CD4-positive, alpha-beta T cell treated with Interleukin-4 for 4 hours (primary cell): Measurements from ENCODE around the gene COL17A1.

Source experiments
- DNase-seq: peaks from one replicate; pipeline ENCODE4 v3.0.0-alpha.2; 2020

The COL17A1 gene

GRCh38 chr10:104029521-104029860, 56.2 kb downstream of the COL17A1 start:
- no peak for DNase-seq

- no peak for DNase-seq
Measured at GRCh38 chr10:104028823-104029520, 56.7 kb downstream of the COL17A1 start.

DNA sequence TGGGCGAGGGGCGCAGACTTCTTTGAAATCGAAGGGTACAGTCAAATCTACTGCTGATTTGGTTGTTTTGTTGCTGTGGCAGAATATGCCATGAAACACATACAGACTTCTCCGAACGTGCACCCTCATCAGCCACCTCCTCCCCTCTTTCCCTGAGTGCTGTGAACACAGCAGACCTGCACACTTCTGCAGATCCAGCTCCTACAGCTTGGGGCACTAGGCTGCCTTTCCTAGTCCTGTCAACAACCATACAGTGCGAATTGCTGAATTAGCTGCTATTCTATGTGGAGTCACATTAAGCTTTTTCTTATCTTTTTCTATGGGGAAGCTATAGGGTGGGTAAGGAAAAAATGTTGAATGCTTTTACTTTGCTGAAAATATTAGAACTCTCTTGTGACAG, 57.5 kb downstream of the COL17A1 start:
- DNase-seq, result peak; percentile 3

DNA sequence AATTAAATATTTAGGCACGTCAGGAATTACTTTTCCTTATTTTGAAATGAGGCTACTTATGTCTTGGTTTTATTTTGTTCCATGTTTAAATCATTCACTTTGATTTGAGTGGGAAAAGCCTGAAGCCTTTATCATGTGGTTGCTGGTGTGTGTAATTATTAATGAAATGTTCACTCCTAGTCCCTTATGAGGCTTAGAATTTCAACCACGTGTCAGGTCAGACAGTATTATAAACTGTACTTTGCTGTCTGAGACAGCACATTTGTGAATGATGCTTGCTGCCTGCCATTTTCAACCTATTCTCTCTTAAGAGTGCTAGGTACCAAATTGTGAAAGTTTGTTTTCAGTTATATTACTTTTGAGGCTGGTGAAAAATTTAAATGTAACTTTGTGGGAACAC, 58.9 kb downstream of the COL17A1 start:
- no peak for DNase-seq

DNA sequence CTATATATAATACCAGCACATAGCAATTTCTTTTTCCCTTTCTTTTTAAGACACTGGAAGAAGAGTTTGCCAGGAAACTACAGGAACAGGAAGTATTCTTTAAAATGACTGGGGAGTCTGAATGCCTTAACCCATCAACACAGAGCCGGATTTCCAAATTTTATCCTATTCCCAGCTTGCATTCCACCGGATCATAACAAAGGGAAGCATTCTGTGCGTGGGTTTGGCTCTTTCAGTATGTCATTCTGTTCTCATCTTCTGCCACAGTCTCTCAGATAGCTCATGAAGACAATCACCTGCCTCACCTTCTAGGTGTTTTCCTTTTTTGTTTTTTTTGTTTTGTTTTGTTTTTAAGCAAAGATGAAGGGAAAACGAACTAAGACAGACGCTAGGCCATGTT, 60.2 kb downstream of the COL17A1 start:
- DNase-seq, result no peak

DNA sequence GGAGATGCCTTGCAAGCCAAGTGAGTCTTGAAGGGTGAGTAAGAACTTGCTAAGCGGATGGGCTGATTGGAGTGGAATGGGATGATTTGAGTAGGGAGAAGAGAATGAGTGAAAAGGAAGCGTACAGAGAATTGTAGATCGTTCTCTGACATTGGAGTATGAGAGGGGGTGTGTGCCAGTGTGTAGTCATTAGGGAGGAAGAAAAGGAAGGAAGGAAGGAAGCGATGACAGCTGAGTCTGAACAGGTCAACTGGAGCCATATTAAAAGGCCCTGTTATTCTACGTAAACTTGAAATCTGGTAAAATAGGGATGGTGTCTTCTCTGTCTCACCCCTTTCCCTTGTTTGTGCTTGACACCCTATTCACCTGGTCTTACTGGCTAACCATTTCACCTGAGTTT, 63.7 kb downstream of the COL17A1 start:
- DNase-seq, result no peak

DNA sequence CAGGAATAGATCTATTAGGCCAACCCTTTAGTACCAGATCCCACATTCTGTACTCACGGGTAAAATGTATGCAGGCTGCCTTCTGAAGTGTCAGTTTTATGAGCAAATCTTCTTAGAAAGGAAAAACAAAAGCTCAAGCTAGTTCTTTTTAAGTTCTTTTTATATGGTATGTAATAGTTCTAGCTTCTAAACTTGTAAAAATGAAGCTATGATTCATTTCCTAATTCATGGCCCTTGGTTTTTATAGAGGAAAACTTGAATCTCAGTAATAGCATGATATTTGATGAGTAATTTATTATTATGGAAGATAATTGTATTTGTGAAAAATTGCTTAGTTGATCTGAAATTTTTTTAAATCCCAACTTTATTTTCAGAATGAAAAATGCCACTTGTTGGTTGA, 64.4 kb downstream of the COL17A1 start:
- DNase-seq, result no peak

DNA sequence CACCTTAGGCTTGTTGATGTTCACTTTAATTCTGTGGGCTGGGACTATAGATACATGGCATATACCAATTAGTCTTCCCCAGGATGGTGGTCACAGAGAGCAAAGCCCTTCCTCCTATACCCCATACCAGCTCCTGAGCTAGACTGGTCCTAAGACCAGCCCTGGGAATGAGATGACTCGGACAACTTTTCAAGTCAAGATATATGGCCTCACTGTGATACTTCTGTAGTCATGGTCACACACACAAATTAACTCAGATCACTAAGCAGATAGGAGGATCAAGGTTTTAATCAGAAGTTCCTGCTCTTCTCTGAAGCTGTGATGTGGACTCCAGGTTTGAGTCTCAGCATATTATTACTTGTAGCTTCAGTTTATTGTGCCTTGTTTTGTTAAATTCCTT, 65.7 kb downstream of the COL17A1 start:
- no peak for DNase-seq

DNA sequence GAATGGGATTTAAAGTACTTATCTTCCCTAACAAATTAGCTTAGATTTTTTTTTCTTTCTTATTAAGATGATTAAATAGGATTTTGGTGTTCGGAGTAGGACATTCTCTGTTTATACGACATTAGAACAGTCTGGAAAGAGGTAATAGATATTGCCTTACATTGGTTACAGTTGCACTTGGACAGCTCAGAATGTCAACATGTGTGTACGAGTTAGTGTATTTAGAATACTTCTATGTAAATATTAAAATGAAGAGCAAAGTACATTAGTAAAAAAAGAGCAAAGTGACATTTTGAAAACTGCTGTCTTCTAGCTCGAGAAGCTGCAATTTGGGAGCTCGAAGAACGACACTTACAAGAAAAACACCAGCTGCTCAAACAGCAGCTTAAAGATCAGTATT, 67.2 kb downstream of the COL17A1 start:
- no peak for DNase-seq

GRCh38 chr10:104016661-104017060, 69.0 kb downstream of the COL17A1 start:
- no peak for DNase-seq

GRCh38 chr10:104014176-104014575, 71.5 kb downstream of the COL17A1 start:
- no peak for DNase-seq

GRCh38 chr10:104013489-104013888, 72.2 kb downstream of the COL17A1 start:
- no peak for DNase-seq

DNA sequence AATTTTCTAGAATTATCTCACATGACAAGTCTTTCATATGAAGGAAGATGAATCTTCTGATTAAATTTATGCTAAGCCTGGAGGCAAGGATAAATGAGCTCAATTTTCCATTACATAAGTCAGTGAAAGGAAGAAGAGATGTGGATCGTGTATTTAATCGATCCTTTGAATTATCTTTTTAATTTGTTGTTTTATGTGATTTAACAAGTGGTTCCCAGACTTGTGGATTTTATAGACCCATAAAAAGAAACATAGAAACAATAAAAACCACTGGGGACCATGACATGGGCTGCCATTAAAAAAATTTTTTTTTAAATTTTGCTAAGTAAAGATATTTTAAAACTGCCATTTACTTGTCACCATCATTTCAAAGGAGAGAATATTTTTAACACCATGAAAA, 73.8 kb downstream of the COL17A1 start:
- DNase-seq, result no peak

DNA sequence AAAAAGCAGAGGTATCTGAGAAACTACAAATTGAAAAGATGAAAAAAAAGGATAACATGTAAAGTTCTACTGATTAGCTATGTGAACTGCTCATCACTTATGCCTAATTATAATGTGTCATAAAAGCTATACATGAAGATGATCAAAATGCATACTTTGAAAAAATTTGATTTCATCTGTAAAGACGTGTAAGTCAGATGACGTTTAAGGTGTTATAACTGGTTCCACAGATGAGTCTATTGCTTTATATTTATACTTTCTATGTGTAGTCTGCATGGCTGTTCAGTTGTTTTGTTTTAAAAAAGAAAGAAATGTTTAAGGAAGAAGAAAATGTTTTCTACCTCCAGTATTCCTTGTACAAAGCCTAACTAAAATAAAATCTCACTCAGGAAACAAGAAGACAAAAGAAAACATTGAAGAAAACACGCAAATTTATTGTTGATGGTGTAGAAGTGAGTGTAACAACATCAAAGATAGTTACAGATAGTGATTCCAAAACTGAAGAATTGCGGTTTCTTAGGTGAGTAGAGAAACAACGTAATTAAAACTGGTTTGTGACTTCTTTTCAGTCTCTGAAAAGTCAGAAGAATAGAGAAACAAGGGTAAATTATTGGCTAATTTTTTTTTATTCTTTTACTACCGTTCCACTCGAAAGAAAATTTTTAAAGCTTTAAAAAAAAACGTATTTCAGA, 80.4 kb downstream of the COL17A1 start:
- DNase-seq, result no peak

GRCh38 chr10:104002911-104003310, 82.8 kb downstream of the COL17A1 start:
- DNase-seq, result no peak

DNA sequence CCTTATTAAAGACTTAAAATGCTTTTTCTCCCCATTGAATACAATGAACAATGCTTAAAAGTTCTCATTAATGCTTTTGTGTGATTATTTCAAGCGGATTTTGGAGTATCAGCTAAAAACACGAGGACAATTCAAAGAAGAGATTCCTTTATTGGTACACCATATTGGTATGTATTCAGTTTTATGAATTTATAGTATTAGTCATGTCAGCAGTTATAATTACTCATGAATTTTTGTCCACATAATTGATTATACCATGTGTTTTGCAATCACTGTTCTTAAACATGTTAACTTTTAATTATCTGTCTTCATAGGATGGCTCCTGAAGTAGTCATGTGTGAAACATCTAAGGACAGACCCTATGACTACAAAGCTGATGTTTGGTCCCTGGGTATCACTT, 86.9 kb downstream of the COL17A1 start:
- no peak for DNase-seq

GRCh38 chr10:103995134-103995533, 90.5 kb downstream of the COL17A1 start:
- DNase-seq, result no peak

- no peak for DNase-seq
Measured at GRCh38 chr10:103991393-103992128, 94.1 kb downstream of the COL17A1 start.

DNA sequence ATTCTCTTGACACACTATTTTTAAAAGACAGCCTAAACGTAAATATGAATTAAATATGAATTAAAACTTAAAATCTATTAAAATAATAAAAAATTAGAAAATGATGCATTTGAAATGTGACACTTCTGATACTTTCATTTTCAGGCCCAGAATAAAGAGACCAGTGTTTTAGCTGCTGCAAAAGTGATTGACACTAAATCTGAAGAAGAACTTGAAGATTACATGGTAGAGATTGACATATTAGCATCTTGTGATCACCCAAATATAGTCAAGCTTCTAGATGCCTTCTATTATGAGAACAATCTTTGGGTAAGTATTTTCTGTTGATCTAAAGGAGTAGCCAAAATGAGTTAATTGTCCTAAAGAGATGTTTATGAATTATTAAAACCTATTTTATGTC, 95.1 kb downstream of the COL17A1 start:
- DNase-seq, result no peak

GRCh38 chr10:103990121-103990520, 95.6 kb downstream of the COL17A1 start:
- DNase-seq, result no peak

- DNase-seq, result peak; percentile 54
Measured at GRCh38 chr10:103986360-103986759, 99.3 kb downstream of the COL17A1 start.

- DNase-seq, result no peak
Measured at GRCh38 chr10:103985726-103986125, 100.0 kb downstream of the COL17A1 start.

DNA sequence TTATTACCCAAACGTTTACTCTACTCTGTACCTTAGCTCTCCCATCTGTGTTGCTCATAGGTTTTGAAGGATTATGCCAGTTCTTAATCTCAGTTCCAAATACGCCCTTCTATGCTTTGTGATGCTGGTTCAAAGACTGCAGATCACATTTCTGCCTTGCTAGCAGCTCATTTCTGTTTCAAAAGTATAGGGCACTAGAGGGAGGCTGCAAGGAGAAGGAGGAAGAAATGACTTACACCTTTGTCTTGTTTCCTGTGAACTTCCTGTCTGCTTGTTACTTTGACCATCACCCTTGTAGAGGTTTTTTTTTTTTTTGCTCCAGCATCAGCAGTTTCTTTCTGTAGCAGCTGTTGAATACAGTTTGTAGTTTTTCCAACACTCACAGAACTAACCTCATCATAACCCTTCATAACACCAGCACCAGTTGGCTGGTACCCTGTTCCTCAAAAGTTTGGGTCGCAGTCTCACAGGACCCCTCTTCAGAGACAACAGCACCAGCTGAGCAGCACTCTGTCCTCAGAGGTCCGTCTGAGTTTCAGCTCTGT, 102.2 kb downstream of the COL17A1 start:
- peak; percentile 68 for DNase-seq

- no peak for DNase-seq
Measured at GRCh38 chr10:103982639-103983038, 103.0 kb downstream of the COL17A1 start.
